GM21529 (cell line): ENCODE results near the gene CHN2.

Source experiments
- ATAC-seq: cut with Tn5 transposase; IDR thresholded peaks from one replicate; pipeline ENCODE4 v1.9.1; 2021; ENCODE audit not compliant: unreplicated experiment

CHN2 gene

DNA sequence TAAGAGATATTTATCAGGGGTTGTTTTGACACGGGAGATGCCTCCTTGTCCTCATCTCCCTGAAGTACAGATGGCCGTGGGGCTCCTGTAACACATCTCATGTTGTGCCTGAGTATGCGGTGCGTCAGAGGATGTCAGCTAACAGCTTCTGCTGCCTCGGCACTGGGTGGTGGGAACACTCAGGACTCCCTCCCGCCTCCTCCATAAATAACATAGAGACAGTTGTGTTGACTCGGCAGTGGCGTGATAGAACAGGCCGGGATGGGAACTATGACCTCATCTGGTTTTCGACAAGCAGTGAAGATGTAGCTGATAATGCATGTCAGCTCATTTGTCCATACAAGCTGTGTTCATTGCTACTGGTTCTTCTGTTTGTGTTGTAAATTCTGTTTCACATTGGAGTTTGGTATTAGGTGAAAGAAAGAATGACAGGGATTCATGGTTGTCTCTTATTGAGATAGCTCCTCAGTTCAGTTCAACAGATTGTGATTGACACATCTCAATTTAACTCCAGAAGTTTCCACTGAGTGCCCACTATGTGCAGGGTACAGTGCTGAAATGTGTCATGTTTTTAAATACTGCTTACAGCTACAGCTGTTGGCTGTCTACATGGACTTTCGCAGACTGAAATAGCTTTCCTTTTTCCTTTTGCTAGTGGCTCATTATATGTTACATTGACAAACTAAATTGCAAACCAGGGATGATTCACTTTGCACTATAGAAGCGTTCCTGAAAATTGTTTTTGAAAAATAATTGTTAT, 87.4 kb downstream of the CHN2 start:
- ATAC-seq, result no peak

- ATAC-seq, result peak; percentile 44
These were observed 88.3 kb downstream of the CHN2 start for GRCh38 chr7:29282819-29283414.

- no peak for ATAC-seq
These were observed 90.3 kb downstream of the CHN2 start for GRCh38 chr7:29284696-29285443.

DNA sequence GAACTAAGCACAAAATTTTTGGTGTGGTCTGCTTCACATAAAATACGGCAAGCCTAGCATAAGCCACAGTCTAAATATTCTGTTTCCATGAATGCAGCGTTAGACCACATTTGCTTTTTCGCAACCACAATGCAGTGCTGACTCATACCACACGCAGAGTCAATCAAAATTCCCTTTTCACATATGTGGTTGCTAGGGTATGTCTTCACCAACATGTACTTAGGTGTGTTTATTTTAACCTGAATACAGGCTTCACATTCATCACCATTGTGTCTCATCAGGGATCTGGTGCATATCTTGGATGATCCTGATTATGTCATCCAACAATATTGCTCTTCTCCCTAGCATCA, 90.8 kb downstream of the CHN2 start:
- peak; percentile 65 for ATAC-seq

- ATAC-seq, result no peak
These were observed 91.3 kb downstream of the CHN2 start for GRCh38 chr7:29285861-29286260.

- ATAC-seq, result no peak
These were observed 92.8 kb downstream of the CHN2 start for GRCh38 chr7:29287366-29287765.

DNA sequence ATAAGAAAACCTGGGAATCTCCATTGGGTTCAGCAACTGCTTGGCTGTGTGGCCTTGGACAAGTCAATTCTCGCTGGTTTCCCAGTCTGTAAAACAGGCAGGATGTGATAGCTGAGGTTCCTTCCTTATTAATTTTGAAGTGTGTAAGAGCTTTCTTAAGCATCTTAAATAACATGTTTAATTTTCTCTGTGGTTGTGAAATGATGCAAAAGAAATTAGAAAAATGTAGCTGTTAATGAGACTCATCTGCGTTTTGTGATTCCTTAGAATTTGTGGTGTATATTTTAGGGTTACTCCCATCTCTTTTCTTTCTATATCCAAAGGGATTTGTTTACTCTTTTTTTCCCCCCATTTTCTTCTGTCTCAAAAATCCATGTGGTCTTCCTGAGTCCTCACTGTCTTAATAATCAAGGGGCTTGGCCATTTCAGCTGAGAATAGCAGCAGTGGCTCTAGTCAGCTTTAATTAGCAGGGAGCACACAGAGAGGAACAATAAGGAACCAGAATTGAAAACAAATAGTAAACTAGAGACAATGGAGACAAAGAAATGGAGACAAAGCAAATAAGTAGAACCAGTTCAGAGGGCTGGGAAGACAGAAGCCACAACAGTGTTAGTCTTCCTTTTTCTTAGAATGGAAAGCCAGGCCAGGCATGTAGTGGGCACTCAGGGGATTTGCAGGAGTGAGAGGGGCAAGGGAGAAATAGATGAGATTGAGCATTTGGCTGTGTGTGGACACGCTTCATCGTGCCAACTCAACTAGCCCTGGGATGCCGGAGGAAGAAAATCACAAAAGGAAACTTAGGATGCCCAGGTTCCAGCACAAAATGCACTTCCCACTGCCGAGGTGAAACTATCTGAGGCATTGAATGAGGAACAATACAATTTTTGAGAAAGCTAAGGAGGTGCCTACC, 93.9 kb downstream of the CHN2 start:
- no peak for ATAC-seq

GRCh38 chr7:29289156-29290021, 94.8 kb downstream of the CHN2 start:
- peak; percentile 64 for ATAC-seq

- no peak for ATAC-seq
These were observed 96.3 kb downstream of the CHN2 start for GRCh38 chr7:29290829-29291228.

DNA sequence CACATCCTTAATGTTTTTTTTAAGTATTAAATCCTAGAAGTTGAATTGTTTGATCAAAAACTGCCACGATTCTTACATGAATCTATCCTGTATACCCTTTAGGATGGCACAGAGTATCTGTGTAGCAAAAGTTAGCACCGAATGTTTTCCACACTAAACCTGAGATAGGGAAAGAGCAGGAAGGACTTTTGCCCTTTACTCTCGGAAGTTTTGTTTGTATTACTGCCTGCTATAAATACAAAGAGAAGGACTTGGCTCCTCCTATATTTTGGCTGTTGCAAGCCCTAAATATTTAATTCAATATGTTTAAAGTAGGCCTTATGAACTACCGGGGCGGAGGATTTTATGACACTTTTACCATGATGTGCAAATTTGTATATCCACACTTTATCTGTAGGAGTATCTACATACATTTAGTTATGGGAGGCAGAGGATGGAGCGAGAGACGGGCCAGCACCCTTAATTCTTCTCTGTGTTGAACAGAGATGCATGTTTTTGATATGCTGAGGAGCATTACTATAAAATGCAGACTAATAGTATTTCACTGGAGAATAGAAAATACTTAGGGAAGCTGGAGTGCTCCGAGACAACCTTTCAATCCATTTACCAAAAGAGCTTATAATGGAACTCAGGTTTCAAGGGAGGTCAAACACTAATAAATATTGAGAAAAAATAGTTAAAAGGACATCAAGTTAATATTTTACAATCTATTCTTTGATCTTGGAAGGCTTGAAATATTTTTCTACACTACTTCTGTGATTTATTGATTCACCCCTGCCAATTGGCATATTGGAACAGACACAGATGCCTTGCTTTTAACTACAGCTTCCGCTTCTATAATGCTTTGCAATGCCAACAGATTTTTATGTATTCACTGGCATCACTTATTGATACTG, 97.4 kb downstream of the CHN2 start:
- no peak for ATAC-seq

DNA sequence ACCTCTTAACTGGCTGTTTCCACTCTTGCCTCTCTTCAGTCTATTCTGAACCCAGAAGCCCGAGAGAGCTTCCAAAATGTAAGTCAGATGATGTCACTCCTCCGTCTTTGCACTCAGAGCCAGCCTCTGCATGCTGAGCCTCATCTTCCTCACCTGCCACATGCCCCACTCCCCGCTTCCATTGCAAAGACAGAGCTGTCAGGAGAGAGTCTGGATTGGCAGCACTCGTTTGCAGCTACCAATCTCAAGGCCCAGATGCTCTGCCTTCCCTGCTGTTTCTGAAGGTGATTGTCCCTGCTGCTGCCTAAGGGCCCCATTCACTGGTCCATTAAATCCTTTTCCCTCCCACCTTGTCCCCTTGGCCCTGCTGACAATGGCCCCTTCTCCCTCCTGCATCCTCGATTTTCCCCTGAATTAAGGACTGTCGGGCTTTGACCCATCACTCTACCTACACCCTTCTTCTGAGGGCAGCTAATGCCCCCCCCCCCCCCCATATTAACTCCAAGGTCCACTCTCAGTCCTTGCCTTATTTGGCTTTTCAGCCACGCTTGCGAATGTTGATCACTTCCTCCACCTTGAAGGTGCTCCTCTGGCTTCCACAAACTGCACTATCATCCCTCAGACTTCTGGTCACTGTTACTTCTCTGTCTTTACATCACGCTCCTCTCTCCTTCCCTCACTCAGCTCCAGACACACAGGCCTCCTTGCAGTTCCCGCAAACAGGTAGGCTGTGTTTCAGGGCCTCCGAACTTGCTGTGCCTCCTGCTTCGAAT, 98.5 kb downstream of the CHN2 start:
- no peak for ATAC-seq

DNA sequence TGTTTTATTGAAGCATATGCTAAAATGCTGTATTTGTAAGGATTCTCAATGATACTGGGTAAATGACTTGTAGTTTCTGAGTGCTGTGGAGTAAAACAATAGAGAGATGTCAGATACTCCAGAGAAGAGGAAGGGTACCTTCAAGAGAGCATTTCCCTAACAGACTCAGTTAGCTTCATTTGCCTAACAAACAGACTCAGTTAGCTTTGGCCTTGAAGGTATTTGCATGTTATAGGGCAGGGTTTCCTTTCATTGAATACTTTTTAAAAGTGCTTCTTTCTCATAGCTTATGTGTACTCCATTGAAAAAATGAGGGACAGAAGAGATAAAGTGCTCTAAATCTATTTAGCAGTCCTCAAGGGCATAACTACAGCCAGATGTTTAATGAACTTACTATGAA, 101.8 kb downstream of the CHN2 start:
- no peak for ATAC-seq

DNA sequence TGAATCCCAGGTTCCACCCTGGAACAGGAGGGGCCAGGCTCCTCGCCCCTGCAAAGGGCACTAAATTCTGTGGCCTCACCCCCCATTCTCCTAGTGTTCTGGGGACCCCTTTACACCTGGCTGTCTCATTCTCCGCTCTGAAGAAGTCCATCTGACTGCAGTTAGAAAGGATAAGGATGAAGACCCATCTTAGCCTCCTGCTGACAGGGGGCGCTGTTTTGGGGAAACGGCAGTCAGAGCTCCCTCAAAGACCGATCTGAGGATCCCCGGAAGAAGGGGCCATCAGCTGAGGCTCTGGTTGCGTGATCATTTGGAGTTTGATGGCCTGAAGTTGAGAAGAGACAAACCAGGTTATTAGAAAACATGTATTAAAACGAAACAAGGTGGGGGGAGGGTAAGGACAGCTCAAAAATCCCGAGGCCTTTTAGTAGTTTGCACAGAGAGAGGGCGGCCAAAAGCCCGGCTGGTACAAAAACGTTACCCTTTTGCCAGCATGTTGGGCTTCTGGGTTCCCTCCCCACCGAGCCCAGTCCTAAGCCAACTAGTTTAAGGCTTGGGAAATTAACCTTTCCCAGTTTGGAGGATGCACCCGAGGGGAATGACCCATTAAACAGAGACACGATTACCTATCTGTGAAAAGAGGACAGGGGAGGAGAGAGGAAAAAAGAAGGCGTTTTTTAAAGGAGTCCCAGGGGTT, 102.8 kb downstream of the CHN2 start:
- no peak for ATAC-seq

- ATAC-seq, result no peak
These were observed 104.5 kb downstream of the CHN2 start for GRCh38 chr7:29299086-29299485.

DNA sequence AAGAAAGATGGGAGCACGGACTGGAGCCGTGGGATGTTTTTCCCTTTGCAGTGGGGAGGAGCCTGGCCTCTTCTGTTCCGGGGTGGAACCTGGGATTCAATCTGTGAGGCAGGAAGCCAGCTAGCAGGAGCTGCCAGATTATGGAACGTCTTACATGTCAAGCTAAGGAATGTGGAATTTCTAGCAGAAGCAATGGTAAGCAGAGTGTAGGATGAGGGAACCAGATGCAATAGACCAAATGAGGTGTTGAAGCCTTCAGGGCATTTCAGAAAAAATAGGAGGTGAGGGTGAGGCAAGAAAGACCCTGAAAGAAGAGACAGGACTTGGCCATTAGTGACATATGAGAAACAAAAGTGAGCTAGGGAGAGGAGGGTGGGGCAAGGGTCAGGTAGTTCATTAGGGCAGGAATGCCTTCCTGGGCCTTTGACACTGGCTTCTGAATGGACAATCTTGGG, 105.5 kb downstream of the CHN2 start:
- no peak for ATAC-seq

DNA sequence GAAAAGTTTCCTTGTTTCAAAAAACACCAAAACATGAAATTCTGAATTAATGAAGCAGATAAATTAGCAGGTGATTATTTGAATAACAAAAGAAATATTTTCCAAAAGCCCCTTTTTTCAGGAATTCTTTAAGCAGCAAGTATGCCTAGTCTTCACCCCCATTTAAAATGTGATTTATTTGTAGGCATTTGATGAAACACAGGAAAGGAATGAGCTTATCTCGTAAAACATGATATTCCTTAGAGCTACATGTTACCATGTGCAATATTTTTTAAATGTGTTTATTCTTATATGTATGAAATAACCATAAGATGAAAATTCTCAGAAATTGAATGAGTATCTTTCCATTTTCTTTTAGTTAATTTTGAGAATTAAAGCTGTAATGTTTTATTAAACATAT, 106.1 kb downstream of the CHN2 start:
- ATAC-seq, result no peak

DNA sequence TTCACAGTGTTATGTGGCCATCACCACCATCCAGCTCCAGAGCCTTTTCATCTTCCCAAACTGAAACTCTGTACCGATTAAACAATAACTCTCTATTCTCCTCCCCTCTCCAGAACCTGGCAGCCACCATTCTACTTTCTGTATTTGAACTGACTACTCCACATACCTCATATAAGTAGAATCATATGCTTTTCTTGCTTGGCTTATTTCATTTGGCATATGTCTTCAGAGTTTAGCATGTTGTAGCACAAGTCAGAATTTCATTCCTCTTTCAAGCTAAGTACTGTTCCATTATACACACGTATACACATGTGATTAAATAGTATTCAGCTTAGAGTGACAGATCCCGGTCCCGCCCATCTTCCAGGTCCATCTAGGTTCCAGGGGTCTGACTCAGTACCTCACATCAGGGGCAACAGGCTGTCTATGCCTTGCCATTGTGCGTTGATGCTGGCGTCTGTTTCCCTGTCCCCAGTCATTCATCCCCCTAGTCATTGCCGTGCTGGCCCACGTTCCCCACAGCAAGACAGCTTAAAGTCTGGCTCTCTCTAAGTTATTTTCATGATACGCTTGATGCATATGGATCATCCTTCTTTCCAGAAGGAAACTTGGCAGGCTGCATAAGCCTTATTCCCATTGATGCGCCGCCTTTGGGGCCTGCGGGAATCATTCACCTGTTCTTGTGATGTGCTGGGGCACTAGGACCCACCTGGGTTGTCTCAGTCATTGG, 108.3 kb downstream of the CHN2 start:
- no peak for ATAC-seq
